GM19372 (cell line): Measurements from ENCODE around the gene DACT2.
"Not testable (repeated sequence)": the region's sequence is repeated elsewhere in the genome, so short reads cannot be mapped to it uniquely, and the experiment has no call there.

Source experiments
- ATAC-seq: cut with Tn5 transposase; IDR thresholded peaks from one replicate; pipeline ENCODE4 v1.9.1; 2021; ENCODE audit warnings: mild to moderate bottlenecking, low read depth, moderate library complexity; ENCODE audit not compliant: unreplicated experiment

The DACT2 gene

GRCh38 chr6:168269455-168270243 is 49.9 kb downstream of the DACT2 start:
- ATAC-seq = no peak

DNA sequence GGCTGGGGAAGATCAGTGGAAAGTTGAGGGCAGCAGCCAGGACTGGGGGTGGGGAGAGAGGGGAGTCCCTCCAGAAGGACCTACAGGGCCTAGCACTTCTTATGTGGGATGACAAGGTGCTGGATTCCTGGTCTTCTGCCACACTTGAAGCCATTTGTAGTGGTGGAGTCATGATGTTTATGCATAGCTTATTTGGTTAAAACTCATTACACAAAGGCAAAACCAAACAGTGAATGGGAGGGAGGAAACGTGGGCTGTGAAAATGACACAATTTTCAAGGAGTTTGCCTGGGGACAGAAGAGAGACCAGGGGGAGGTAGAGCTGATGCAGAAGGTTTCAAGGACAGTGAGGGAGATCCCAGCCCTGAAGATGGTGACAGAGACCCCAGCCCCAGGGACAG is 50.8 kb downstream of the DACT2 start:
- ATAC-seq = no peak

DNA sequence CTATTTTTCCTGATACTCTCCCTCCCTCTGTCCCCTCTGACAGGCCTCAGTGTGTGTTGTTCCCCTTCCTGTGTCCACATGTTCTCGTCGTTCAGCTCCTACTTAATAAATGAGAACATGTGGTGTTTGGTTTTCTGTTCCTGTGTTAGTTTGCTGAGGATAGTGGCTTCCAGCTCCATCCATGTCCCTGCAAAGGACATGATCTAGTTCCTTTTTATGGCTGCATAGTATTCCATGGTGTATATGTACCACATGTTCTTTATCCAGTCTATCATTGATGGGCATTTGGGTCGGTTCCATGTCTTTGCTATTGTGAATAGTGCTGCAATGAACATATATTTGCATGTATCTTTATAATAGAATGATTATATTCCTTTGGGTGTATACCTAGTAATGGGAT is 51.8 kb downstream of the DACT2 start:
- not testable (repeated sequence) for ATAC-seq

GRCh38 chr6:168265827-168266815 is 53.5 kb downstream of the DACT2 start:
- no peak for ATAC-seq

DNA sequence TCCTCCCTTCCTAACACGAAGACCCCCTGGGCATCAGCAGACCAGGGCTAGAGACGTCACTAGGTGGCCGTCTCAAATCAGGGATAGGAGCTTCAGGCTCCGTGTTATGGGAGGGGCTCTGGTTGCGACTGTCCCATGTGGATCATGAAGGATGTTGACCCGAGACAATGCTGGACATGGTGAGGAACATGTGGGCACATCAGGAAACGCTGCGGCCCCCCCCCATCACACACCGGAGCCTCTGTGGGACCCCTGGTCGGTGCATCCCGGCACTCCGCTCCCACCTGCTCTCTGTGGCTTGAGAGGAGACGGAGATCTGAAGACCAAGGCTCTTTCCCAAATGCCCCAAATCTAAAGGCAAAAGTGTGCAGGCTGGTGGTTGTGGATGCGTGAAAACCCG is 54.2 kb downstream of the DACT2 start:
- ATAC-seq = no peak

DNA sequence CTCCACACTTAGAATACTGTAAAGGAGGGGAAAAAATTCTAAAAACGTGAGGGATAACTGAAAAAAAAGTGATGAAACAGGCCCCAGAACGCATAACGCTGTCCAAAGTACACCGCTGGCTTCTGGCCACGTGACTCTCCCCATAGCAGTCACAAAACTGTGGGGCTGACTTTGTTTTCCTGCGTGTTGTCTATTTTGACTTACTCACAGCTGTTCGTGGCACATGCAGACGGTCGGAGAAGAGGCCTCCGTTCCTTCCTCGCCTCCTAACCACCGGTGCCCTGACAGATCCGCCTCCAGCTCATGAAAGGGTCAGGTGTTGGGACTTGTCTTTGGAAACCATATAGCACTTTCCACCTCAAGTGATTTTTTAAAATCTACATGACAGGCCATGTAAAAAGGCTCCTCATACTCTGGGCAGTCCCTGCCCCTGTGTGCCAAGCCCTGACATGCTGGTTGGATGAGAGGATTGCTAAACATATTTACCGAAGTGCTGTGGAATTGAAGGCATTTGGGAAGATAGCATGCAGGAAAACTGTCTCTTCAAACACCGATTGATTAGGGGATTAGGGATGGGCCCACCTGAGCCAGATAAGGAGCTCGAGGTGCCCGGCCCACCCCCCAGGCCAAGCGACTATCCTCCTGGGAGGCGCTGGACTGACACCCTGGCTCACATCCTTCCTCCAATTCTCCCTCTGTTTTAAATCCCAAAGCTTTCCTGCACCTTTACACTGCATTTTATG is 54.8 kb downstream of the DACT2 start:
- no peak for ATAC-seq

DNA sequence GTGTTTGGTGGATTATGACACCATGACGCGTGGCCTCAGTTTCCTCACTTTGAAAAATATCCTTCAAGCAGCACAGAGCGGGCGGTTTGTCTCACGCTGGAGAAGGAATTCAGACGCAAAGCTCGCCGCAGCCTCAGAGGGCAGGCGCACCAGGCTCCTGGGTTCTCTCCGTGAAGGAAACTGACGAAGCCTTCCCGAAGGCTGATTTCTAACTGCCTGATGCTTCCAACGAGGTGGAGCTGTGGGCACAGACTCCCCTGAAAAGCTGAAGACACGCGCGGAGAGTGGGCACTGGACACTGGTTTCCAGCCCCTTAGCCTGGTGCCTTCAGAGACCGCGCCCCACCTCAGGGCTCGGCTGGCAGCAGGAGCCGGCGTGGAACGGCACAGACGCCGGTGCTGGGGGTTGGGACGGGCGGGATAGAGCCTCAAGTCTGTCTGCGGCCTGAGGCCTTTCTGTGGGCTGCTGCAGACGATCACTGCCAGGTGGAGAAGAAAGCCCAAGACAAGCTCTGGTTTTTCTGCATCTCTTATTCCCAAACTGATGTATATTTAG is 56.1 kb downstream of the DACT2 start:
- no peak for ATAC-seq

- no peak for ATAC-seq
These were observed 58.3 kb downstream of the DACT2 start for GRCh38 chr6:168261234-168261633.

GRCh38 chr6:168260420-168260987 is 59.1 kb downstream of the DACT2 start:
- no peak for ATAC-seq

DNA sequence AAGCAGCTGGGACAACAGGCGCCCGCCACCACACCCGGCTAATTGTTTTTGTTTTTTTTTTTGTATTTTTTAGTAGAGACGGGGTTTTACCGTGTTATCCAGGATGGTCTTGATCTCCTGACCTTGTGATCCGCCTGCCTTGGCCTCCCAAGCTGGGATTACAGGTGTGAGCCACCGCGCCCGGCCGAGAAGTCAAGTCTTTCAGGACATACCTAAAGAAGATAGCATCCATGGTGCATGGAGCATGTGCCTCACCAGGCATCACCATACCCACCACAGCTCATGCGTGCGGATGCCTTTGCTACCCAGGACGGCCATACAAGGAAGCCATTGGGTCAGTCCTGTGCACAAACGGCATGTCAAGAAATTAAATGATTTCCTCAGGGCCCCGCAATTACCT is 60.8 kb downstream of the DACT2 start:
- ATAC-seq = no peak

DNA sequence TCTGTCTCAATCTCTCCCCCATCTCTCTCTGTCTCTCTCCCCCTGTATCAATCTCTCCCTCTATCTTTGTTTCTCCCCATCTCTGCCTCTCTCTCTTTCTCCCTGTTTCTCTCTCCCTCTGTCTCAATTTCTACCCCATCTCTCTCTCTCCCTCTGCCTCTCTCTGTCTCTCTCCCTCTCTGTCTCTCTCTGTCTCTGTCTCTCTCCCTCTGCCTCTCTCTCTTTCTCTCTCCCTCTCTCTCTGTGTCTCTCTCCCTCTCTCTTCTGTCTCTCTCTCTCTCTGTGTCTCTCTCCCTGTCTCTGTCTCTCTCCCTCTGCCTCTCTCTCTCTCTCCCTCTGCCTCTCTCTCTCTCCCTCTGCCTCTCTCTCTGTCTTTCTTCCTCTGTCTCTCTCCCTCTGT is 62.6 kb downstream of the DACT2 start:
- no peak for ATAC-seq
